Liver (tissue), 9 donors: ENCODE measurements around the gene SERPINE2. TPM values are rescaled to one million over a fixed set of nuclear protein-coding genes. Genes with fewer than 3 reads are reported as not detected.
A peak's percentile ranks its signal among the peaks of the same experiment; 100 is the strongest.
"Not testable (repeated sequence)": the region's sequence is repeated elsewhere in the genome, so short reads cannot be mapped to it uniquely, and the experiment has no call there.

Experiments used
- DNase-seq: peaks from one replicate; pipeline ENCODE4 v3.0.0-alpha.2; 2017; ENCODE audit warnings: low spot score
- H3K27ac ChIP-seq, 2 donors: one replicate each; pipeline ENCODE4 v1.7.0; 2013; ENCODE audit warnings: inconsistent platforms in 2 of 2, low read length in 2 of 2, control low read depth in 1 of 2, low read depth in 1 of 2, mild to moderate bottlenecking in 1 of 2
- H3K27me3 ChIP-seq, 4 donors: one replicate each; pipeline versions ENCODE4 v1.6.1 to v1.7.0; 2013; ENCODE audit warnings: low read length in 3 of 4, inconsistent platforms in 1 of 4, mild to moderate bottlenecking in 1 of 4, moderate library complexity in 1 of 4; ENCODE audit not compliant: control insufficient read depth in 4 of 4, insufficient read depth in 4 of 4
- H3K36me3 ChIP-seq, 4 donors: one replicate each; pipeline versions ENCODE4 v1.6.1 to v1.7.0; 2013; ENCODE audit warnings: low read length in 3 of 4, mild to moderate bottlenecking in 3 of 4, low read depth in 1 of 4, moderate library complexity in 1 of 4; ENCODE audit not compliant: control insufficient read depth in 4 of 4, insufficient read depth in 3 of 4
- H3K4me1 ChIP-seq, 4 donors: one replicate each; pipeline versions ENCODE4 v1.6.1 to v1.7.0; 2013; ENCODE audit warnings: low read length in 3 of 4, mild to moderate bottlenecking in 3 of 4, moderate library complexity in 1 of 4; ENCODE audit not compliant: control insufficient read depth in 4 of 4, insufficient read depth in 4 of 4
- H3K4me3 ChIP-seq, 3 donors: one replicate each; pipeline versions ENCODE4 v1.6.1 to v1.7.0; 2013; ENCODE audit warnings: low read length in 3 of 3, control low read depth in 1 of 3, low read depth in 1 of 3, mild to moderate bottlenecking in 1 of 3
- H3K9ac ChIP-seq, 2 donors: one replicate each; pipeline ENCODE4 v1.7.0; 2013; ENCODE audit warnings: low read length in 2 of 2, mild to moderate bottlenecking in 2 of 2, moderate library complexity in 2 of 2, control low read depth in 1 of 2, low read depth in 1 of 2
- H3K9me3 ChIP-seq, 4 donors: one replicate each; pipeline versions ENCODE4 v1.6.1 to v1.7.0; 2013; ENCODE audit warnings: low read length in 3 of 4; ENCODE audit not compliant: control insufficient read depth in 4 of 4
- ATF3 ChIP-seq: IDR thresholded peaks from 2 replicates; pipeline ENCODE4 v1.6.1; 2016; ENCODE audit warnings: antibody characterized with exemption
- FOXA2 ChIP-seq: IDR thresholded peaks from 2 replicates; pipeline ENCODE4 v1.6.1; 2016; ENCODE audit warnings: antibody characterized with exemption
- HNF4G ChIP-seq: IDR thresholded peaks from 2 replicates; pipeline ENCODE4 v1.6.1; 2016; ENCODE audit warnings: antibody characterized with exemption
- JUND ChIP-seq, 2 donors: IDR thresholded peaks; 2 replicates each; pipeline ENCODE4 v1.6.1; 2016; ENCODE audit warnings: antibody characterized with exemption in 2 of 2
- RAD21 ChIP-seq, 2 donors: IDR thresholded peaks; 2 replicates each; pipeline ENCODE4 v1.6.1; 2016; ENCODE audit warnings: antibody characterized with exemption in 2 of 2, mild to moderate bottlenecking in 2 of 2
- REST ChIP-seq: IDR thresholded peaks from 2 replicates; pipeline ENCODE4 v1.6.1; 2016; ENCODE audit warnings: antibody characterized with exemption, mild to moderate bottlenecking
- SP1 ChIP-seq: IDR thresholded peaks from 2 replicates; pipeline ENCODE4 v1.6.1; 2018; ENCODE audit warnings: antibody characterized with exemption, mild to moderate bottlenecking
- YY1 ChIP-seq: IDR thresholded peaks from 2 replicates; pipeline ENCODE4 v1.6.1; 2016; ENCODE audit warnings: antibody characterized with exemption, mild to moderate bottlenecking
- ZBTB33 ChIP-seq: IDR thresholded peaks from 2 replicates; pipeline ENCODE4 v1.6.1; 2016; ENCODE audit warnings: antibody characterized with exemption
- WGBS: extraction: QIAGEN DNeasy Blood & Tissue Kit; methylation state at CpG from one replicate; pipeline ENCODE4 v1.1.7; 2013; 5-methylcytosine and 5-hydroxymethylcytosine counted together
- polyA plus RNA-seq, 2 donors: library from polyadenylated mRNA; stranded (reverse) in 1 of 2; unstranded in 1 of 2; fragments of 200-250 nt in 1 of 2; fragments of >200 nt in 1 of 2; fragmentation: Nextera tagmentation in 1 of 2; extraction: Ambion mirVana in 1 of 2; gene quantifications; one replicate each; pipeline versions ENCODE4 v1.2.1 to v1.2.3, GENCODE V29; 2013 to 2015
- total RNA-seq, 2 donors: library from RNA; depleted of rRNA; stranded (reverse); fragments of >200 nt; gene quantifications; one replicate each; pipeline ENCODE4 v1.2.3, GENCODE V29; 2014
- donor health status: healthy.
- donor health status: healthy.
- donor health status: healthy.
- donor health status: healthy.
- donor health status: healthy.

SERPINE2 gene
- total and polyA plus RNA-seq, 4 donors = 0.92 to 4.8 (median 2.3) TPM

- no peak for TF ChIP-seq REST
- TF ChIP-seq HNF4G = no peak
- no peak for TF ChIP-seq ZBTB33
- TF ChIP-seq SP1 = no peak
- TF ChIP-seq FOXA2 = no peak
- no peak for TF ChIP-seq JUND (IDR thresholded peaks at IDR 0.05)
Measured at GRCh38 chr2:223943561-223944008, 95.5 kb downstream of the SERPINE2 start (continued).

GRCh38 chr2:223943135-223943534 lies 96.0 kb downstream of the SERPINE2 start:
- DNase-seq = no peak
- H3K9ac ChIP-seq = peak overlapping the region in 1 of 2 donors; percentile 21
- no peak overlapping the region for H3K27ac ChIP-seq
- peaks cover 3 to 19% (median 9%) of the 10 kb centered on the region in 4 donors for H3K4me1 ChIP-seq
- no peaks in the 10 kb centered on the region for H3K36me3 ChIP-seq
- H3K4me3 ChIP-seq = no peak overlapping the region
- WGBS = 78% methylated on average over 1 of the region's 1 CpG
- TF ChIP-seq YY1 (no peak), ATF3 (no peak)
- no peaks in the 10 kb centered on the region for H3K27me3 ChIP-seq
- H3K9me3 ChIP-seq = no peaks in the 10 kb centered on the region

GRCh38 chr2:223941579-223942277 lies 97.4 kb downstream of the SERPINE2 start:
- peaks cover 3 to 19% (median 9%) of the 10 kb centered on the region in 4 donors for H3K4me1 ChIP-seq
- H3K4me3 ChIP-seq = no peak overlapping the region
- WGBS = 58% methylated on average over 12 of the region's 12 CpGs
- no peak for TF ChIP-seq RAD21 (IDR thresholded peaks at IDR 0.05)
- peak in 1 of 2 donors; percentile 51 for TF ChIP-seq JUND (IDR thresholded peaks at IDR 0.05)
- no peak for DNase-seq
- H3K27ac ChIP-seq = no peak overlapping the region
- H3K27me3 ChIP-seq = no peaks in the 10 kb centered on the region
- no peaks in the 10 kb centered on the region for H3K36me3 ChIP-seq
- no peak overlapping the region for H3K9ac ChIP-seq
- no peaks in the 10 kb centered on the region for H3K9me3 ChIP-seq

- not testable (repeated sequence) for H3K36me3 ChIP-seq, H3K27me3 ChIP-seq, H3K27ac ChIP-seq, H3K4me3 ChIP-seq, H3K9ac ChIP-seq, DNase-seq, H3K9me3 ChIP-seq
- peaks cover 6 to 16% (median 8%) of the 10 kb centered on the region in 4 donors for H3K4me1 ChIP-seq
- WGBS = 53% methylated on average over 2 of the region's 2 CpGs
Measured at GRCh38 chr2:223939438-223939837, 99.6 kb downstream of the SERPINE2 start.
